Measurements from ENCODE around the gene CACNA2D4.

Gene CACNA2D4

DNA sequence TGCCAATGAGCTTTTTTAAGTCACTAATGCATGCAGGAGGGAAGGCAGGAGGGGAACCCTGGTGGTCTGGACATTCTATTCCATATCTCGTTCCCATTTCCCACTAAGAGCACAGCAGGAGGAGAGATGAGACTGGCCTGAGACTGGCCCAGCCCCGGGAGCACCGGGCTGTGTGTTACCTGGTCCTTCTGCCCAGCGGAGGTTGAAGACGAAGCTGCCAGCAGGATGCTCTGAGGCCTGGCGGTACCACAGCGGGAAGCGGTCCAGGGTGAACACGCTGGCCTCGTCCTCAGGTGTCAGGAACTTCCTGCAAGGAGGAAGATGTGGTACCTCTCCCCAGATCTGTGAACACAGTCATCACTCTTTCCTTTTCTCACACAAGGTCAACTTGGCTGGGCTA, 74.2 kb downstream of the CACNA2D4 start:
- Histone ChIP-seq H3K79me2 (ENCODE audit: low read length) (no peaks in the 10 kb centered on the region), H3K4me3 (ENCODE audit: low read length) (no peak overlapping the region), H3K9me3 (ENCODE audit: insufficient read depth, low read length) (no peaks in the 10 kb centered on the region), H3K27me3 (ENCODE audit: low read depth, low read length) (peaks cover 22% of the 10 kb centered on the region), H4K20me1 (ENCODE audit: insufficient read depth, low read length) (no peaks in the 10 kb centered on the region), H3K4me1 (ENCODE audit: low read length) (no peaks in the 10 kb centered on the region), H2AFZ (ENCODE audit: low read depth, low read length) (no peak overlapping the region), H3K36me3 (replicated peaks; ENCODE audit: low read depth, low read length) (no peaks in the 10 kb centered on the region), H3K4me2 (ENCODE audit: low read length) (no peak overlapping the region), H3K27ac (ENCODE audit: low read length) (no peak overlapping the region), H3K9ac (ENCODE audit: low read length) (no peak overlapping the region)
- no peak for TF ChIP-seq EZH2phosphoT487 (IDR thresholded peaks at IDR 0.05; ENCODE audit: low read depth)
- TF ChIP-seq, protein P1, sequence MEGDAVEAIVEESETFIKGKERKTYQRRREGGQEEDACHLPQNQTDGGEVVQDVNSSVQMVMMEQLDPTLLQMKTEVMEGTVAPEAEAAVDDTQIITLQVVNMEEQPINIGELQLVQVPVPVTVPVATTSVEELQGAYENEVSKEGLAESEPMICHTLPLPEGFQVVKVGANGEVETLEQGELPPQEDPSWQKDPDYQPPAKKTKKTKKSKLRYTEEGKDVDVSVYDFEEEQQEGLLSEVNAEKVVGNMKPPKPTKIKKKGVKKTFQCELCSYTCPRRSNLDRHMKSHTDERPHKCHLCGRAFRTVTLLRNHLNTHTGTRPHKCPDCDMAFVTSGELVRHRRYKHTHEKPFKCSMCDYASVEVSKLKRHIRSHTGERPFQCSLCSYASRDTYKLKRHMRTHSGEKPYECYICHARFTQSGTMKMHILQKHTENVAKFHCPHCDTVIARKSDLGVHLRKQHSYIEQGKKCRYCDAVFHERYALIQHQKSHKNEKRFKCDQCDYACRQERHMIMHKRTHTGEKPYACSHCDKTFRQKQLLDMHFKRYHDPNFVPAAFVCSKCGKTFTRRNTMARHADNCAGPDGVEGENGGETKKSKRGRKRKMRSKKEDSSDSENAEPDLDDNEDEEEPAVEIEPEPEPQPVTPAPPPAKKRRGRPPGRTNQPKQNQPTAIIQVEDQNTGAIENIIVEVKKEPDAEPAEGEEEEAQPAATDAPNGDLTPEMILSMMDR (IDR thresholded peaks at IDR 0.05; ENCODE audit: low read depth, low read length): no peak

DNA sequence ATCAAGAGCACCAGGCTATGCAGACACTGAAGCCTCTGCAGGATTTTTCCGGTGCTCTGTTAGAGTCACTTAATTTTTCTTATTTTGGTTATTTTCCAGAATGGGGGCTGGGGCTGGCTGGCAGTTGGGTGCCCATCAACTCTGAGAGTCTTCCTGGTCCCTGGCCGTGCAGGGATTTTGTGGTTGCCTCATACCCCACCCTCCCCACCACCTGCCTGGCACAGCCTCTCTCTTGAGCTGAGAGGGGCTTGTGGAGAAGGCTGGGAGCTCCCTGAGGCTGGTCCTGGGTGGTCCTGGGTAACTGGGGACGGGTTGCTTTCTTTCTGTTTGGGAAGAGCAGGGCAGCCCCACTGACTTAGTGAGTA, 74.8 kb downstream of the CACNA2D4 start:
- no peaks in the 10 kb centered on the region for H3K36me3 ChIP-seq (replicated peaks; ENCODE audit: low read depth, low read length)
- TF ChIP-seq, protein P1 (IDR thresholded peaks at IDR 0.05; ENCODE audit: low read depth, low read length): no peak
- TF ChIP-seq EZH2phosphoT487 (IDR thresholded peaks at IDR 0.05; ENCODE audit: low read depth): no peak
- no peak overlapping the region for H3K4me3 ChIP-seq (ENCODE audit: low read length)
- no peaks in the 10 kb centered on the region for H3K79me2 ChIP-seq (ENCODE audit: low read length)
- H3K9me3 ChIP-seq (ENCODE audit: insufficient read depth, low read length): no peaks in the 10 kb centered on the region
- no peak overlapping the region for H2AFZ ChIP-seq (ENCODE audit: low read depth, low read length)
- H3K27ac ChIP-seq (ENCODE audit: low read length): no peak overlapping the region
- no peaks in the 10 kb centered on the region for H4K20me1 ChIP-seq (ENCODE audit: insufficient read depth, low read length)
- no peak overlapping the region for H3K9ac ChIP-seq (ENCODE audit: low read length)
- peaks cover 18% of the 10 kb centered on the region for H3K27me3 ChIP-seq (ENCODE audit: low read depth, low read length)
- H3K4me2 ChIP-seq (ENCODE audit: low read length): no peak overlapping the region
- no peaks in the 10 kb centered on the region for H3K4me1 ChIP-seq (ENCODE audit: low read length)

DNA sequence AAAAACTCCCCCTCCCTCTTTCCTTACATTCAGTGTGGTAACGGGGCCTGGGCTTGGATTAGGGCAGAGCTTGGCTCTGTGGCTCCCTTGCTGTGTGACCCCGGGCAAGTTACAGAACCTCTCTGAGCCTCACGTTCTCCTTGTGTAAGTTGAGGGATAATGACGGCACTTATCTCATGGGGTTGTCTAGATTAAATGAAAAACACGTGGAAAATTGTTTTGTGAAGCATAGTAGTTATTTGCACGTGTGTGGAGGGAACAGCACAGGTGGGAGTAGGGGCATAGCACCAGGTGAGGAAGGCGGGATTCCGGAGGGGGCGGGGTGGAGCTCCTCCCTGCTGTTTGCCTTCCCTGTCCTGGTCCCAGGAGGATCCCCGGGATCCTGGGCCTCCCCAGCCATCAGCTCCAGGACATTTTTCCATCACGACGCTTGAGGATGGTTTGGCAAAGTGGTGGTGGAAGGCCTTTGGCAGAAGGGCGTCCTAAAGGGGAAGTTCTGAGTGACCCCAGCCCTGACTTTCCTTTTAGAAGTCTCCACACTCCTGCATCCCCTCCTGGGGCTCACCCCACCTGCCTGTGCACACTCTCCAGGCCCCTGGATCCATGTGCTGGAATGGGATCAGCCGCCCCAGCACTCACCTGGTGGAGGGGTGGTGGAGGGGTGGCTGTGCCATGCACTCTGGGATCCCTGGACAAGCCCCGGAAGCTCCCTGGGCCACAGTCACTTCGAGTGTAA, 75.4 kb downstream of the CACNA2D4 start:
- H3K79me2 ChIP-seq (ENCODE audit: low read length): no peaks in the 10 kb centered on the region
- no peaks in the 10 kb centered on the region for H4K20me1 ChIP-seq (ENCODE audit: insufficient read depth, low read length)
- H3K9me3 ChIP-seq (ENCODE audit: insufficient read depth, low read length): no peaks in the 10 kb centered on the region
- H3K9ac ChIP-seq (ENCODE audit: low read length): no peak overlapping the region
- no peaks in the 10 kb centered on the region for H3K4me1 ChIP-seq (ENCODE audit: low read length)
- no peak overlapping the region for H3K4me2 ChIP-seq (ENCODE audit: low read length)
- H2AFZ ChIP-seq (ENCODE audit: low read depth, low read length): no peak overlapping the region
- H3K36me3 ChIP-seq (replicated peaks; ENCODE audit: low read depth, low read length): no peaks in the 10 kb centered on the region
- H3K4me3 ChIP-seq (ENCODE audit: low read length): no peak overlapping the region
- H3K27ac ChIP-seq (ENCODE audit: low read length): no peak overlapping the region
- peaks cover 18% of the 10 kb centered on the region for H3K27me3 ChIP-seq (ENCODE audit: low read depth, low read length)
- TF ChIP-seq, protein P1 (IDR thresholded peaks at IDR 0.05; ENCODE audit: low read depth, low read length): no peak
- no peak for TF ChIP-seq EZH2phosphoT487 (IDR thresholded peaks at IDR 0.05; ENCODE audit: low read depth)

DNA sequence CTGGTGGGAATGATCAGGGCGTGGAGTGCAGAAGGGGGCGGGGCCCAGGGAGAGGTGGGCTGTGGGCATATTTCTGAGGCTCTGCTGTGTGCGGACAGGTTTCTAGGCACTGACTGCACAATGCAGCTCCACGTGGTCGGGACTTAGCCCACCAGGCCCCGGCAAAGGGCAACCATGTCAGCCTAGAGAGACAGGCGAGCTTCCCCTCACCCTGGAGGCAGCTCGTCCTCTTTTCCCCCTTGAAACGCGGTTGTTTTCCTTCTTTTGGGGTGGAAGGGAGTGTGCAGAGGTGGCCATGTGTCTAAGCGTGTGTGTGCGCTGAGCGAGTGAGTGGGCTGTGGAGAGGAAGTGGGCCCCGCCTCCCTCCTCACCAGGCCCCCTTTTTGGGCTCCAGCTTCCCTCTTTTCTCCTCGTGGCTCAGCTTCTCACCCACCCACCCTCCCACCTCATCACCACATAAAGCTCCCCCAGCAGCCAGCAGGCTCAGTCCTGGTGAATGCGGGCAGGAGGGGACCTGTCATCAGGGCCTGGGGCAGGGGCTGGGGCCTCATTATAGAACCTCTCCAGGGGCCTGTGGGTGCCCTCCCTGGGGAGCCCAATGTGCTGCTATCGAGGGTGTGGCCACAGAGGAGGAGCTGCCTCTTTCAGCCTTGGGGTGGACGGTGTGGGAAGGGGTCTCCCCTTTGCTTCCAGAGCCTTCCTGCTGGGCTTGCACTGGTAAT, 76.1 kb downstream of the CACNA2D4 start:
- Histone ChIP-seq H3K27ac (ENCODE audit: low read length) (no peak overlapping the region), H4K20me1 (ENCODE audit: insufficient read depth, low read length) (no peaks in the 10 kb centered on the region), H3K9ac (ENCODE audit: low read length) (no peak overlapping the region), H3K4me1 (ENCODE audit: low read length) (no peaks in the 10 kb centered on the region), H3K27me3 (ENCODE audit: low read depth, low read length) (peaks cover 18% of the 10 kb centered on the region), H3K4me3 (ENCODE audit: low read length) (no peak overlapping the region), H3K9me3 (ENCODE audit: insufficient read depth, low read length) (no peaks in the 10 kb centered on the region), H3K36me3 (replicated peaks; ENCODE audit: low read depth, low read length) (no peaks in the 10 kb centered on the region), H2AFZ (ENCODE audit: low read depth, low read length) (no peak overlapping the region), H3K4me2 (ENCODE audit: low read length) (no peak overlapping the region), H3K79me2 (ENCODE audit: low read length) (no peaks in the 10 kb centered on the region)
- TF ChIP-seq, protein P1 (IDR thresholded peaks at IDR 0.05; ENCODE audit: low read depth, low read length): no peak
- no peak for TF ChIP-seq EZH2phosphoT487 (IDR thresholded peaks at IDR 0.05; ENCODE audit: low read depth)
